NCI-H82 treated with DMSO at 0.1 percent for 48 hours (cell line): ENCODE results near the gene C20orf96.

Experiments
- DNase-seq: peaks from one replicate; lab custom pipeline; 2025; ENCODE audit not compliant: unreplicated experiment; lab: John Stamatoyannopoulos, UW

The C20orf96 gene

GRCh38 chr20:312067-312466 lies 21.5 kb upstream of the C20orf96 start:
- no peak for DNase-seq

- no peak for DNase-seq
Measured at GRCh38 chr20:311609-312008, 21.1 kb upstream of the C20orf96 start.

- no peak for DNase-seq
Measured at GRCh38 chr20:310645-311044, 20.1 kb upstream of the C20orf96 start.

- no peak for DNase-seq
Measured at GRCh38 chr20:309841-310644, 19.5 kb upstream of the C20orf96 start.

- DNase-seq: no peak
Measured at GRCh38 chr20:309306-309840, 18.8 kb upstream of the C20orf96 start.

GRCh38 chr20:308427-309038 lies 18.0 kb upstream of the C20orf96 start:
- no peak for DNase-seq

GRCh38 chr20:305745-306144 lies 15.2 kb upstream of the C20orf96 start:
- DNase-seq: no peak

- no peak for DNase-seq
Measured at GRCh38 chr20:301886-302848, 11.6 kb upstream of the C20orf96 start.

- DNase-seq: no peak
Measured at GRCh38 chr20:300345-300990, 9.9 kb upstream of the C20orf96 start.

- DNase-seq: no peak
Measured at GRCh38 chr20:298776-299391, 8.3 kb upstream of the C20orf96 start.

- DNase-seq: no peak
Measured at GRCh38 chr20:297925-298775, 7.6 kb upstream of the C20orf96 start.

GRCh38 chr20:297098-297924 lies 6.8 kb upstream of the C20orf96 start, which contains the start of gene ZCCHC3:
ZCCHC3 (plus strand) TSS chr20:297570; CDS start chr20:297587, 17 bp downstream.
- DNase-seq: peak; percentile 74

GRCh38 chr20:295804-296203 lies 5.3 kb upstream of the C20orf96 start:
- no peak for DNase-seq

GRCh38 chr20:294602-295001 lies 4.1 kb upstream of the C20orf96 start:
- DNase-seq: no peak

- DNase-seq: no peak
Measured at GRCh38 chr20:289693-290083, 862 bp downstream of the C20orf96 start.

- DNase-seq: no peak
Measured at GRCh38 chr20:288956-289692, 1.4 kb downstream of the C20orf96 start.

- no peak for DNase-seq
Measured at GRCh38 chr20:286508-286907, 4.0 kb downstream of the C20orf96 start.

- no peak for DNase-seq
Measured at GRCh38 chr20:284172-284571, 6.4 kb downstream of the C20orf96 start.
